Measurements from ENCODE around the gene TAC3.
"Not testable (repeated sequence)": the region's sequence is repeated elsewhere in the genome, so short reads cannot be mapped to it uniquely, and the experiment has no call there.

DNA sequence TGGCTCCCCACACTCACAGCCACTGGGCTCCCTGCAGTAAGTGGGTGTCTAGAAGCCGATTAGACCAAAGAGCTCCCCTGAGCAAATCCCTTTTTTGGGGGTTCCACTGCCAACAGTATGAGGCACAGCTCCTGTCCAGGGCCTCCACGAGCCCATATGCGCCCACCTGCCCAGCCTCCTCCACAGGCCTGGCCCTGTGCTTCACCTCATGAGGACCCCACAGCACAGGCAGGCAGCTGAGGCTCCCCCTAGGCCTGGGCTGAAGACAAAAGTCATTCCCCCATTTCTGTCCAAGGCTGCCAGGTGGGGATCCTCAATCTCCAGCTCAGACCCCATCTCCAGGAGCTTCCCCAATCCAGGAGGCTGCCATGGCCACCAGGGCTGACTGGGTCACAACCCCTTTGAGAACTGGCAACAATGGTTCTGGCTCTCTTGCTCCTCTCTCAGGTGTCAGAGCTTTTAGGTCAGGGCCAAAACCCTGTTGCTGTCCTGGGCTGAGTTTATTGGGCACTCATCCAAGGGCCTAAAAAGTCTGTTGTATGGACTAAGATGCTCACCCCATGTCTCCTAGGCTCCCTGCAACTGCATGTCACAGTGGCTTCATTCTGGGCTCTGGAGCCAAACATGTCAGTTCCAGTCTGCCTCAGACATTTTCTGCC is 33.6 kb downstream of the TAC3 start:
- TF ChIP-seq, protein P1, sequence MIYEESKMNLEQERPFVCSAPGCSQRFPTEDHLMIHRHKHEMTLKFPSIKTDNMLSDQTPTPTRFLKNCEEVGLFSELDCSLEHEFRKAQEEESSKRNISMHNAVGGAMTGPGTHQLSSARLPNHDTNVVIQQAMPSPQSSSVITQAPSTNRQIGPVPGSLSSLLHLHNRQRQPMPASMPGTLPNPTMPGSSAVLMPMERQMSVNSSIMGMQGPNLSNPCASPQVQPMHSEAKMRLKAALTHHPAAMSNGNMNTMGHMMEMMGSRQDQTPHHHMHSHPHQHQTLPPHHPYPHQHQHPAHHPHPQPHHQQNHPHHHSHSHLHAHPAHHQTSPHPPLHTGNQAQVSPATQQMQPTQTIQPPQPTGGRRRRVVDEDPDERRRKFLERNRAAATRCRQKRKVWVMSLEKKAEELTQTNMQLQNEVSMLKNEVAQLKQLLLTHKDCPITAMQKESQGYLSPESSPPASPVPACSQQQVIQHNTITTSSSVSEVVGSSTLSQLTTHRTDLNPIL (CRISPR knock-in tag; IDR thresholded peaks at IDR 0.05; ENCODE audit: low read depth) = not testable (repeated sequence)
- TF ChIP-seq ZFP3 (CRISPR knock-in tag; IDR thresholded peaks at IDR 0.05); ESRRG (CRISPR knock-in tag; IDR thresholded peaks at IDR 0.05); ZFP30 (CRISPR knock-in tag; IDR thresholded peaks at IDR 0.05); ZNF70 (CRISPR knock-in tag; IDR thresholded peaks at IDR 0.05); ISL1 (CRISPR knock-in tag; IDR thresholded peaks at IDR 0.05); TOX (CRISPR knock-in tag; IDR thresholded peaks at IDR 0.05; ENCODE audit: borderline replicate concordance); RARB (CRISPR knock-in tag; IDR thresholded peaks at IDR 0.05); ZNF565 (CRISPR knock-in tag; conservative IDR thresholded peaks at IDR 0.05; ENCODE audit: low read depth); OSR1 (CRISPR knock-in tag; IDR thresholded peaks at IDR 0.05): not testable (repeated sequence)
- TF ChIP-seq, protein P2, sequence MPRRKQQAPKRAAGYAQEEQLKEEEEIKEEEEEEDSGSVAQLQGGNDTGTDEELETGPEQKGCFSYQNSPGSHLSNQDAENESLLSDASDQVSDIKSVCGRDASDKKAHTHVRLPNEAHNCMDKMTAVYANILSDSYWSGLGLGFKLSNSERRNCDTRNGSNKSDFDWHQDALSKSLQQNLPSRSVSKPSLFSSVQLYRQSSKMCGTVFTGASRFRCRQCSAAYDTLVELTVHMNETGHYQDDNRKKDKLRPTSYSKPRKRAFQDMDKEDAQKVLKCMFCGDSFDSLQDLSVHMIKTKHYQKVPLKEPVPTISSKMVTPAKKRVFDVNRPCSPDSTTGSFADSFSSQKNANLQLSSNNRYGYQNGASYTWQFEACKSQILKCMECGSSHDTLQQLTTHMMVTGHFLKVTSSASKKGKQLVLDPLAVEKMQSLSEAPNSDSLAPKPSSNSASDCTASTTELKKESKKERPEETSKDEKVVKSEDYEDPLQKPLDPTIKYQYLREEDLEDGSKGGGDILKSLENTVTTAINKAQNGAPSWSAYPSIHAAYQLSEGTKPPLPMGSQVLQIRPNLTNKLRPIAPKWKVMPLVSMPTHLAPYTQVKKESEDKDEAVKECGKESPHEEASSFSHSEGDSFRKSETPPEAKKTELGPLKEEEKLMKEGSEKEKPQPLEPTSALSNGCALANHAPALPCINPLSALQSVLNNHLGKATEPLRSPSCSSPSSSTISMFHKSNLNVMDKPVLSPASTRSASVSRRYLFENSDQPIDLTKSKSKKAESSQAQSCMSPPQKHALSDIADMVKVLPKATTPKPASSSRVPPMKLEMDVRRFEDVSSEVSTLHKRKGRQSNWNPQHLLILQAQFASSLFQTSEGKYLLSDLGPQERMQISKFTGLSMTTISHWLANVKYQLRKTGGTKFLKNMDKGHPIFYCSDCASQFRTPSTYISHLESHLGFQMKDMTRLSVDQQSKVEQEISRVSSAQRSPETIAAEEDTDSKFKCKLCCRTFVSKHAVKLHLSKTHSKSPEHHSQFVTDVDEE (CRISPR knock-in tag; IDR thresholded peaks at IDR 0.05) = not testable (repeated sequence)
- TF ChIP-seq, protein P3, sequence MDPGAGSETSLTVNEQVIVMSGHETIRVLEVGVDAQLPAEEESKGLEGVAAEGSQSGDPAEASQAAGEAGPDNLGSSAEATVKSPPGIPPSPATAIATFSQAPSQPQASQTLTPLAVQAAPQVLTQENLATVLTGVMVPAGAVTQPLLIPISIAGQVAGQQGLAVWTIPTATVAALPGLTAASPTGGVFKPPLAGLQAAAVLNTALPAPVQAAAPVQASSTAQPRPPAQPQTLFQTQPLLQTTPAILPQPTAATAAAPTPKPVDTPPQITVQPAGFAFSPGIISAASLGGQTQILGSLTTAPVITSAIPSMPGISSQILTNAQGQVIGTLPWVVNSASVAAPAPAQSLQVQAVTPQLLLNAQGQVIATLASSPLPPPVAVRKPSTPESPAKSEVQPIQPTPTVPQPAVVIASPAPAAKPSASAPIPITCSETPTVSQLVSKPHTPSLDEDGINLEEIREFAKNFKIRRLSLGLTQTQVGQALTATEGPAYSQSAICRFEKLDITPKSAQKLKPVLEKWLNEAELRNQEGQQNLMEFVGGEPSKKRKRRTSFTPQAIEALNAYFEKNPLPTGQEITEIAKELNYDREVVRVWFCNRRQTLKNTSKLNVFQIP (CRISPR knock-in tag; IDR thresholded peaks at IDR 0.05; ENCODE audit: borderline replicate concordance, low read depth) = not testable (repeated sequence)

Measured in SK-N-SH treated with all-trans-retinoic acid at 6 μM for 48 hours (cell line).